ENCODE measurements around the gene CCDC110.

The CCDC110 gene

DNA sequence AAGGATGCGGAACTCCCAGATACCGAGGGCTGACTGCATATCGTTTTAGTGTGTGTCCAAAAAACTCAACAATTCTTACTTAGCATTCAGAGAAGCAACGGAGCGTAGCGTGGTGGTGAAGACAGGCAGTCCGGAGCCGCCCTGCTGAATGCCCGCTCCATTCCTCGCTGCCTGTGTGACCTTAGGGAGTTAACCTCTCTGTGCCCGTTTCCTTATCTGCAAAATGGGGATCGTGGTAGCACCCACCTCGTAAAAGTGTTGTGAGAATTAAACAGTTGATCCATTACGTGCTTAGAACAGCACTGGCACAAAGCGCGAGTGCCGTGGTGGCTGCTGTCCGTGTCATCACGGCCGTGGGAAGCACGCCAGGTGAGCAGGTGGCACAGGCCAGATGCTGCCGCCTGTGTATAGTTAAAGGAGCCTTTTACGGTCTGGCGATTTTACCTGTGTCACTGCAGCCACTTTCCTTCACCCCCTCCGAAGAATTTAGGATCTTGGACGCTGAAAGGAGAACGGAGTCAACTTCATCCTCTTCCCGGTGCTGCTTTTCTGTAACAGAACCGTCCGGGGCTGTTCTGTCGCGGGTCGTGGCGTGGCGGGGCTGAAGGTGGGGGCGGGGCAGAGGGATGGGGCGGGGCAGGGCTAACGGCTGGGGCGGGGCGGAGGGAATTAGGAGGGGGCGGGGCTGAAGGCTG, 885 bp downstream of the CCDC110 start:
- DNase-seq = peak; percentile 6

GRCh38 chr4:185469580-185470154, 1.9 kb downstream of the CCDC110 start:
- DNase-seq = no peak

DNA sequence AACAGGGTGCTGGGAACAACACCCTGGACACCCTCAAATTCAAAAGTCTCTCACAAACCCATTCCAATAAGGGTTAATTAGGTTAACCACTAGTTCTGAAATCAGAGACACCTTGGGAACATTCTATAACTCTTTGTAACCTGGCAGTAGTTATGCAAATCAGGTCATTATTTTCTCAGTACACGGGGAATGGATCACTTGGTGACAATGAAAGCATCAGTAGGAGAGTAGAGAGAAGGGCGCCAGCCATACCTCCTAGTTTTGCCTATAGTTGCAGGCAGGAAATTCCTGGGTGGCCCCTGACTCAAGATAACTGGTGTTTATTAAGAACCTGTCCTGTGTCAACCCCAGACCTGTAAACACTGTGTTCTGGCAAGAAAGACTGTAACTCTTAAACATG, 2.5 kb downstream of the CCDC110 start:
- no peak for DNase-seq

- DNase-seq = no peak
Observed at GRCh38 chr4:185467991-185468390, 3.5 kb downstream of the CCDC110 start.

DNA sequence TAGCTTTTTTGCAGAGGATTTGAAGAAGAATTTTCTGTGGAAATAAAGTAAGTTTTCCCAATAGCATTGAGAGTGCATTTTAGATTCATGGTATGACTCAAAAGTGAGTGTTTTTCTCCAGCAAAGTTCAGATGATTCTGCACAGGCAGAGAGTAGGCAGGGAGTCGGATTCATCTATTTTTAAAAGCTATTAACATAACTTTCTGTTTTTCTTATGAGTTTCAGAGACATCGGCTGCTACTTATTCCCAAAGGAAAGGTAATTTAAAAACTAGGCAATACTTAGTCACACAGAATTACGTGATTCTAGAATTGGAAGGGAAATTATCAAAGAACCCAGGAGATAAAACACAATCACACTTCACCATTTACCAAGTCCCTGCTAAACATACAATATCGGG, 4.4 kb downstream of the CCDC110 start:
- peak; percentile 48 for DNase-seq

GRCh38 chr4:185465707-185466106, 5.8 kb downstream of the CCDC110 start:
- no peak for DNase-seq

GRCh38 chr4:185464887-185465286, 6.6 kb downstream of the CCDC110 start:
- DNase-seq = no peak

DNA sequence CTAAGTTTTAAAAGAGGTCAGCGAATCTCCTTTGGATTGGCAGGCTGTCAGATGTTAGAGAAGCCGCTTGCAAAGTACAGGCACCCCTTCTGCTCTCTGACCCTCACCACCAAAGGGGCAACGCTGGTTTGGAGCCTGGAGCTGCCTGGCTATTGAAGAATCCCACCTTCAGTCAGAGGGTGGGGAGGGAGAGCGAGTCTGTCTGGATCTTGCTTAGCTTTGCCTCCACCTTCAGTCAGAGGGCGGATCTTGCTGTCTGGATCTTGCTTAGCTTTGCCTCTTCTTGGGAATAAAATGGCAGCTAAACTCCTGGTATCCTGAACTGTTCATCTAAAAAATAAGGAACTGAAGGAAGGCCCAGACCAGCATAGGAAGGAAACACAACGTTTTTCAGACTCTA, 7.3 kb downstream of the CCDC110 start:
- DNase-seq = no peak

GRCh38 chr4:185463541-185463940, 8.0 kb downstream of the CCDC110 start:
- DNase-seq = no peak

GRCh38 chr4:185461565-185461964, 10.0 kb downstream of the CCDC110 start:
- no peak for DNase-seq

- no peak for DNase-seq
Observed at GRCh38 chr4:185457136-185457535, 14.4 kb downstream of the CCDC110 start.

DNA sequence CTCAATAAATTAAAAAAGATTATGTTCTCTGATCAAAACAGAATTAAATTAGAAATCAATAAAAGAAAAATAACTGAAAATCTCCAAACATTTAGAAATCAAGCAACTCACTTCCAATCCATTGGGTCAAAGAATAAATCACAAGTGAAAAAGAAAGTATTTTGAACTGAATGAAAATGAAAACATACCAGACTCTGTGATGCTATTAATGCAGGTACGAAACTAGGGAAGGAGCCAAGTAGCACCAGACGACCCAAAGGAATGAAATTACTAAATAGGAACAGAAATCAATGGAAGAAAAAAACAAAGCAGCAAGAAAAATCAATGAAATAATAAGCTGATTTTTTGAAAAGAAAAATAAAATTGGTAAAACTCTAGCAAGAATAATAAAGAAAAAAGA, 15.4 kb downstream of the CCDC110 start:
- DNase-seq = no peak

DNA sequence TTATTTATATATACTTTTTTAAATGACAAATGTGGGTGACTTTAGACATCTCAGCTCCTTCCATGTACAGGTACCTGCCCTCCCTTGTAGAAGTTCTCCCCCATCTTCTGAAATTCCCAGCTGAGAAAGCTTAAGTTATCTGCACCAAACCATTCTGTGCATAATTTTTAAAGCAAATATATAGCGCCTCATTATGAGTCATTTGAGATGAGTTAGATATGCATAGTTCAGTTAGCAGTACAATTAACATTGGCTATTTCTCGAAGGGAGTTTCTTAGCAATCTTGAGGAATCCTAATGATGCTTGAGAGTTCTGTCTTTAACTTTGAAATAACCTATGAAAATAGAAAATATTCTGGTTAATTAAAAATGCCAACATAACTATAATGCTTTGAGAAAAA, 26.3 kb downstream of the CCDC110 start:
- no peak for DNase-seq

GRCh38 chr4:185441479-185441878, 30.1 kb downstream of the CCDC110 start:
- no peak for DNase-seq

DNA sequence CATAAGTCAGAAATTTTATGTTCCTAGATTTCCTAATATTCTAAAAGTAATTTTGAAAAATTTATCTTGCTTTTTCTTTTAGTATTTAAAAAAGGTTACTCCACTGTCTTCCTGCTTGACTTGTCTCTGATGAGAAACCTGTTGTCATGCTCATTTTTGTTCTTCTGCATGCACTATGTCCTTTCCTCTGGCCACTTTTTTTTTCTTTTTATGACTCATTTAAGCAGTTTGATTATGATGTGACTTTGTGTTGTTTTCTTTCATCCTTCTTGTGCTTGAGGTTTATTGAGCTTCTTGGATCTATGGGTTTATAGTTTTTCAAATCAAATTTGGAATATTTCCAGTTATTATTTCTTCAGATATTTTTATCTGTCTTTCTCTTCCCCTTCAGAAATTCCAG, 33.7 kb downstream of the CCDC110 start:
- no peak for DNase-seq

- no peak for DNase-seq
Observed at GRCh38 chr4:185435466-185435865, 36.1 kb downstream of the CCDC110 start.

DNA sequence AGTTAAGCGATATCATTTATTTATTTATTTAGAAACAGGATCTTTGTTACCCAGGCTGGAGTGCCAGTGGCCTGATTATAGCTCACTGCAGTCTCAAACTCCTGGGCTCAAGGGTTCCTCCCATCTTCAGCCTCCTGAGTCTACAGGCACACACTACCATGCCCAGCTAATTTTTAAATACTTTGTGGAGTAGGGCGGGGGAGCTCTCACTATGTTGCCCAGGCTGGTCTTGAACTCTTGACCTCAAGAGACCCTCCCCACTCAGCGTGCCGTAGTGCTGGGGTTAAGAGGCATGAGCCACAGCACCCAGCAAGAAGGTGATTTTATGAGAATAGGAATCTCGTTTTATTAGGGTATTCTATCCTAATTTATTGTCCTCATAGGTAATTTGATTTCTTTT, 41.9 kb downstream of the CCDC110 start:
- DNase-seq = no peak

DNA sequence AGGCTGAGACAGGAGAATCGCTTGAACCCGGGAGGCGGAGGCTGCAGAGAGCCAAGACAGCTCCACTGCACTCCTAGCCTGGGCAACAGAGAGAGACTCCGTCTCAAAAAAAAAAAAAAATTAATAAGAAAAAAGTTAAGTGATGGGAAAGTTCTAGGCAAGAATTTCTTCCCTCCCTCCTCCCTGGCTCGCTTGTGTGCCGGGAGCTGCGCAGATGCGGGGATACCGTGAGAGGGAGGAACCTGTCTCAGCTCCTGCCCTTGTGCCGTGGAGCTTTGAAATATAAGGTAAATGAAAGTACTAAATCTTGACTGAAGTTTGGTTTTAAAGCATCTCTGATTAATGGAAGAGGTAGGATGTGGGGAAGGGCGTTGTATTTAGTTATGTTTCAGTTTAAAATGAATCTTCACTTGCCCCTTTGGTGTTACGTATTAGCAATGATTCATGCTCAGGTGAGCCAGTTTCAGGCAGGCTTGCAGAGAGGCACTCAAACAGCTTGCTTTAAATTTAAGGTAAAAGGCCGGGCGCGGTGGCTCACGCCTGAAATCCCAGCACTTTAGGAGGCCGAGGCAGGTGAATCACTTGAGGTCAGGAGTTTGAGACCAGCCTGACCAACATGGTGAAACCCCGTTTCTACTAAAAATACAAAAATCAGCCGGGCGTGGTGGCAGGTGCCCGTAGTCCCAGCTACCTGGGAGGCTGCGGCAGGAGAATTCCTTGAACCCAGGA, 44.4 kb downstream of the CCDC110 start:
- no peak for DNase-seq

GRCh38 chr4:185425647-185426352, 45.7 kb downstream of the CCDC110 start, which contains the start of gene UFSP2:
TSS of gene UFSP2 (minus strand) at chr4:185425964. CDS start at chr4:185425868, 96 bp downstream.
- DNase-seq = peak; percentile 90

GRCh38 chr4:185424905-185425646, 46.5 kb downstream of the CCDC110 start:
- DNase-seq = no peak

DNA sequence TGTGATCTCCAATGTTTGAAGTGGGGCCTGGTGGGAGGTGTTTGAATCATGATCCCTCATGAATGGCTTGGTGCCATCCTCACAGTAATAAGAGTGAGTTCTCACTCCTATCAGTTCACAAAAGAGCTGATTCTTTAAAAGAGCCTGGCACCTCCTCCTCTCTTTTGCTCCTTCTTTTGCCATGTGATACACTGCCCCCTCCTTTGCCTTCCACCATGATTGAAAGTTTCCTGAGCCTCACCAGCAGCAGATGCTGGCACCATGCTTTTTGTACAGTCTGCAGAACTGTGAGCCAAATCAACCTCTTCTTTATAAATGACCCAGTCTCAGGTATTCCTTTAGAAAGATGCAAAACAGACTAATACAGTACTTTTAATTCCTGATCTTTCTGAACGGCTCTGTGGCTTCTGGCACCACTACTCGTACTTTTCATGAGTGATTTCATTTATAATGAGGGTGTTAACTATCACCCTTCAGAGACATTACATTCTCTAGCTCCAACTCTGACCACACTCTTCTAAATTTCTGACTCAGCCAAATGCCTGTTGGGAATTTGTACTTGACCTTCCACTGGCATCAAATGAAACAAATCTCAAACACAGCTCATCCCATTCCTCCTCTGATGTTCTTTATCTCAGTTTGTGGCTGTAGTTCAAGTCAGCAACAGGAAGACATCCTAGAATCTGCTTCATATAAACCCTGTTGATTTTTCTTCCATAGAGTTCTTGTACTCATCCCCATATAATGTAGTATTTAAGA, 50.0 kb downstream of the CCDC110 start:
- peak; percentile 72 for DNase-seq

DNA sequence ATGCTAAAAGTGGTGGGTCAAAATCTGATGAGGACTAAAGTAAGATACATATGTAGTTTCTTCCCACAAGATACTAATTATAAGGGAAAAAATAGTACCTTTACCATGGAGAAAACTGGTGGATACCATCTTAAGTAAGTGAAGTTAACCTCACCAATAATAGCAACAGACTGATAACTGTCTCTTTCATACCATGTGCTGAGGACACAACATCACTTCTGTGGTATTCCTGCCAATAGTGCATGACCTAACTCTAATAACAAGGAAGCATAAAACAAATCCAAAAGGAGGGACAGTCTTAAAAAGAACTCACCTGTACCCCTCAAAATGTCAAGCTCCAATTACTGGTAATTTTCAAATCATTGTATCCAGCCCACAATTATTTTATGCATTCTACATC, 54.6 kb downstream of the CCDC110 start:
- no peak for DNase-seq
